ENCODE measurements around the gene MYO16. TPM values are rescaled to one million over a fixed set of nuclear protein-coding genes. Genes with fewer than 3 reads are reported as not detected.

MYO16 gene
- total RNA-seq, 4 donors from 2014 or later = 0.06 to 0.07 TPM; not detected in 2

- no peak for TF ChIP-seq POLR2A (IDR thresholded peaks at IDR 0.05)
- TF ChIP-seq CTCF (IDR thresholded peaks at IDR 0.05) = no peak
- H3K4me3 ChIP-seq (ENCODE audit: low read depth, poor library complexity, severe bottlenecking) = no peak overlapping the region
- intact Hi-C loops (cut with DNase I; ENCODE audit: low total_unique reads) = no loop called here
- WGBS, 2 donors = 90 to 91% methylated on average over 6 of the region's 6 CpGs
- DNase-seq (ENCODE audit: low spot score in 2 of 2) = no peak
Observed at GRCh38 chr13:109130093-109130835, 500.9 kb downstream of the MYO16 start.

DNA sequence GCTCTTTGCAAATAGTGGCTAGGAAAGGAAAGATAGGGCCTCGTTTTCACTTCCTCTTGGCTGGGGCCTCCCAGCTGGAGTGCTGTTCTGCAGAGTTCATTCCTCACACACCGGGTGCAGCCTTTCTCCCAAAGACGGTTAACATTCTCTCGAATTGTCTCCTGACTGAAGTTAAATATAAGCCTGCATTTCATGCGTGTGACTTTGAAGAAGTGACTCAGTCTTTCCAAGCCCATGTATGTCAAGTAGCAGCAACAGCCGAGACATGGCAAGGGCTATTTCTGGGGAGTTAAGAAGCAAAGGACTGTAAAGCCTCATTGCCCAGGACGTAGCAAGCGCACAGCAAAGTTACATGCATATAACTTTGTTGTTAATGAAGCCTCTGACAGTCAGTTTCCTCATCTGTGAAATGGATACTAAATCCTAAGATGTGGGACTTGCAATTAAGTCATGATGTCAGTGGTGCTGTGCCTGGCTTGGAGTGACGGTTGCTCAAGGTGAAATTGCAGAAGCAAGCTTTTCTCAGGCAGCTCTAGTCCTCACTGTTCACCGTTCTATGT is 502.4 kb downstream of the MYO16 start:
- no peak for DNase-seq (ENCODE audit: low spot score in 2 of 2)

DNA sequence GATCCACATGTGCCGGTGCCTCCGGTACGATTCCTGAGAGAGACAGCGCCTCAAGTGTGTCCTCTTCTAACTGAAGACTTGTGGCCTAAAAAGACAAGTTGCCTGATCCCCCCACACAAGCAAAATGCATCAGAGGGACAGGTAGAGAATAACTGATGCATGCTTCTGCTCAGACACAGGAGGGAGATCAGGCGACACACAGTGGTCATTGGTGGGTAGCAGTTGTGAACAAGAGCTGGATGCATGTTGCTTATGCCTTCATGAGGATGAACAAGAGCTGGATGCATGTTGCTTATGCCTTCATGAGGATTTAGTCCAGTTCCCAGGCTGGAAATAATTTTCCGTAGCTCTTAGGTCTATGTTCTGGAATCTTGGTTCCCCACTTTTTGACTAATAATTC is 505.6 kb downstream of the MYO16 start:
- H3K4me3 ChIP-seq (ENCODE audit: low read depth, poor library complexity, severe bottlenecking) = no peak overlapping the region
- no peak for TF ChIP-seq CTCF (IDR thresholded peaks at IDR 0.05)
- no peak for TF ChIP-seq POLR2A (IDR thresholded peaks at IDR 0.05)
- 84 to 90% methylated on average over 6 of the region's 6 CpGs for WGBS, 2 donors
- DNase-seq (ENCODE audit: low spot score in 2 of 2) = no peak
- intact Hi-C loops (cut with DNase I; ENCODE audit: low total_unique reads) = no loop called here

More for the DNA sequence above, 502.4 kb downstream of the MYO16 start:
- TF ChIP-seq POLR2A (IDR thresholded peaks at IDR 0.05) (no peak), CTCF (IDR thresholded peaks at IDR 0.05) (no peak)
- WGBS, 2 donors = 47 to 48% methylated on average over 10 of the region's 10 CpGs
- H3K4me3 ChIP-seq (ENCODE audit: low read depth, poor library complexity, severe bottlenecking) = no peak overlapping the region
- intact Hi-C loops (cut with DNase I; ENCODE audit: low total_unique reads) = no loop called here

DNA sequence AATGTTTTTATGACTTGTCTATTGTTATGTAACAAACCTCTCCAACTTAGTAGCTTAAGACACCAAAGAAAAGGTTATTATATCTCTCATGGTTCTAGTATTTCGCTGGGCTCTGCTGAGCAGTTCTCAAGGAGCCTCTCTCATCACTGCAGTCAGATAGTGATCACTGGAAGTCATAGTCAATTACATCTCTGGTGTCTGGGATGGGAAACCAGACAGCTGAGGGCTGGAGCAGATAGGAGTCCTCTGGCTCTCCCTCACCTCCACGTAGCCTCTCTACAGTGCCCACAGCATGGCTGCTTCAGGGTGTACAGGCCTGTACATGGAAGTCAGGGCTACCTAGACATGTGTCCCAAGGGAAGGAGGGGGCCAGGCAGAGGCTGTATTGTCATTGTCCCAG is 507.5 kb downstream of the MYO16 start:
- no peak for TF ChIP-seq CTCF (IDR thresholded peaks at IDR 0.05)
- TF ChIP-seq POLR2A (IDR thresholded peaks at IDR 0.05) = no peak
- no peak for DNase-seq (ENCODE audit: low spot score in 2 of 2)
- WGBS, 2 donors = 92 to 94% methylated on average over 2 of the region's 2 CpGs
- intact Hi-C loops (cut with DNase I; ENCODE audit: low total_unique reads) = no loop called here
- H3K4me3 ChIP-seq (ENCODE audit: low read depth, poor library complexity, severe bottlenecking) = no peak overlapping the region

GRCh38 chr13:109139346-109139745 is 509.9 kb downstream of the MYO16 start:
- intact Hi-C loops (cut with DNase I; ENCODE audit: low total_unique reads) = no loop called here
- no peak for TF ChIP-seq POLR2A (IDR thresholded peaks at IDR 0.05)
- no peak for TF ChIP-seq CTCF (IDR thresholded peaks at IDR 0.05)
- DNase-seq (ENCODE audit: low spot score in 2 of 2) = no peak
- WGBS, 2 donors = 94 to 97% methylated on average over 9 of the region's 9 CpGs
- no peak overlapping the region for H3K4me3 ChIP-seq (ENCODE audit: low read depth, poor library complexity, severe bottlenecking)
